Transverse colon (tissue), 4 donors: Measurements from ENCODE around the gene TIGAR.

ENCODE experiments used
- CTCF ChIP-seq, 5 experiments: fragments of 200-600 bp in 3 of 5; fragments of 450-650 bp in 2 of 5; sonication (generic) in 3 of 5; IDR thresholded peaks; 1 replicate in 2 of 5; 2 replicates in 3 of 5; pipeline ENCODE4 v1.5.1; 2016 to 2017; ENCODE audit warnings: antibody characterized with exemption in 5 of 5, inconsistent platforms in 3 of 5, mild to moderate bottlenecking in 2 of 5, moderate library complexity in 1 of 5
- EP300 ChIP-seq: sonication (generic); formaldehyde crosslinking; IDR thresholded peaks from one replicate; pipeline ENCODE4 v1.6.1; 2017; ENCODE audit warnings: antibody characterized with exemption, low read depth
- POLR2A ChIP-seq: fragments of 450-650 bp; IDR thresholded peaks from one replicate; pipeline ENCODE4 v1.6.1; 2016; ENCODE audit warnings: antibody characterized with exemption, mild to moderate bottlenecking, moderate library complexity
- POLR2AphosphoS5 ChIP-seq, 3 donors: sonication (generic); formaldehyde crosslinking; IDR thresholded peaks; one replicate each; pipeline ENCODE4 v1.6.1; 2016; ENCODE audit warnings: antibody characterized with exemption in 3 of 3

- TF ChIP-seq CTCF (IDR thresholded peaks at IDR 0.05) (no peak), POLR2A (no peak), POLR2AphosphoS5 (IDR thresholded peaks at IDR 0.05) (no peak), EP300 (no peak)
These were observed 24.3 kb upstream of the TIGAR start for GRCh38 chr12:4296751-4297150.
